OCI-LY1 (cell line): ENCODE measurements around the gene TXNRD1.

Source experiments
- H2AFZ ChIP-seq: fragments of 200-600 bp; sonication (generic), shearing (Covaris generic); 2 replicates; pipeline ENCODE4 v1.6.0; 2014; ENCODE audit warnings: antibody characterized with exemption, mild to moderate bottlenecking, low read length
- H3F3A ChIP-seq: fragments of 200-600 bp; sonication (generic), shearing (Covaris generic); 2 replicates; pipeline ENCODE4 v1.6.0; 2014; ENCODE audit warnings: mild to moderate bottlenecking, antibody characterized with exemption, low read length, moderate library complexity; ENCODE audit not compliant: insufficient read depth
- H3K27ac ChIP-seq: fragments of 200-600 bp; sonication (generic); 2 replicates; pipeline ENCODE4 v1.5.1; 2014; ENCODE audit warnings: low read length, mixed run types, mild to moderate bottlenecking, low read depth; ENCODE audit not compliant: poor library complexity, severe bottlenecking
- H3K27me3 ChIP-seq: fragments of 200-600 bp; sonication (generic); 2 replicates; pipeline ENCODE4 v1.6.0; 2014; ENCODE audit warnings: antibody characterized with exemption, mild to moderate bottlenecking, low read length, moderate library complexity; ENCODE audit not compliant: insufficient read depth
- H3K36me3 ChIP-seq: fragments of 200-600 bp; sonication (generic); 2 replicates; pipeline ENCODE4 v1.6.1; 2014; ENCODE audit warnings: mild to moderate bottlenecking, antibody characterized with exemption, low read length, moderate library complexity, mixed read lengths; ENCODE audit not compliant: insufficient read depth
- H3K4me1 ChIP-seq: fragments of 200-600 bp; sonication (generic); 2 replicates; pipeline ENCODE4 v1.5.1; 2014; ENCODE audit warnings: mild to moderate bottlenecking, low read length, moderate library complexity; ENCODE audit not compliant: insufficient read depth, severe bottlenecking
- H3K4me2 ChIP-seq: fragments of 200-600 bp; sonication (generic), shearing (Covaris generic); 2 replicates; pipeline ENCODE4 v1.6.1; 2014; ENCODE audit warnings: low read length
- H3K4me3 ChIP-seq: fragments of 200-600 bp; sonication (generic); 2 replicates; pipeline ENCODE4 v1.5.1; 2014; ENCODE audit warnings: low read length, low read depth, mild to moderate bottlenecking, mixed read lengths; ENCODE audit not compliant: poor library complexity, severe bottlenecking
- H3K79me2 ChIP-seq: fragments of 200-600 bp; shearing (Covaris generic); 2 replicates; pipeline ENCODE4 v1.6.1; 2016; ENCODE audit warnings: mixed run types, low read length, mixed read lengths; ENCODE audit not compliant: insufficient read depth
- H3K9ac ChIP-seq: fragments of 200-600 bp; sonication (generic), shearing (Covaris generic); 2 replicates; pipeline ENCODE4 v1.6.1; 2014; ENCODE audit warnings: mild to moderate bottlenecking, low read length, mixed read lengths
- H3K9me2 ChIP-seq: fragments of 200-600 bp; sonication (generic), shearing (Covaris generic); 2 replicates; pipeline ENCODE4 v1.6.1; 2014; ENCODE audit warnings: low read depth, mild to moderate bottlenecking, low read length, mixed read lengths
- H3K9me3 ChIP-seq: fragments of 200-600 bp; shearing (Covaris generic); 2 replicates; pipeline ENCODE4 v1.6.1; 2014; ENCODE audit warnings: low read length, mixed read lengths
- H4K20me1 ChIP-seq: fragments of 200-600 bp; sonication (generic), shearing (Covaris generic); 2 replicates; pipeline ENCODE4 v1.6.0; 2016; ENCODE audit warnings: mild to moderate bottlenecking, low read length; ENCODE audit not compliant: insufficient read depth
- EZH2 ChIP-seq: fragments of 200-600 bp; sonication (generic), shearing (Covaris generic); IDR thresholded peaks from 2 replicates; pipeline ENCODE4 v1.8.0; 2017; ENCODE audit warnings: borderline replicate concordance, mixed run types, mild to moderate bottlenecking, antibody characterized with exemption, low read length, moderate library complexity, mixed read lengths
- TF ChIP-seq, protein P1 (sequence below): fragments of 200-600 bp; sonication (generic), shearing (Covaris generic); IDR thresholded peaks from 2 replicates; pipeline ENCODE4 v1.5.1; 2017; ENCODE audit warnings: mild to moderate bottlenecking, antibody characterized with exemption, low read length, moderate library complexity, mixed read lengths

TXNRD1 gene

DNA sequence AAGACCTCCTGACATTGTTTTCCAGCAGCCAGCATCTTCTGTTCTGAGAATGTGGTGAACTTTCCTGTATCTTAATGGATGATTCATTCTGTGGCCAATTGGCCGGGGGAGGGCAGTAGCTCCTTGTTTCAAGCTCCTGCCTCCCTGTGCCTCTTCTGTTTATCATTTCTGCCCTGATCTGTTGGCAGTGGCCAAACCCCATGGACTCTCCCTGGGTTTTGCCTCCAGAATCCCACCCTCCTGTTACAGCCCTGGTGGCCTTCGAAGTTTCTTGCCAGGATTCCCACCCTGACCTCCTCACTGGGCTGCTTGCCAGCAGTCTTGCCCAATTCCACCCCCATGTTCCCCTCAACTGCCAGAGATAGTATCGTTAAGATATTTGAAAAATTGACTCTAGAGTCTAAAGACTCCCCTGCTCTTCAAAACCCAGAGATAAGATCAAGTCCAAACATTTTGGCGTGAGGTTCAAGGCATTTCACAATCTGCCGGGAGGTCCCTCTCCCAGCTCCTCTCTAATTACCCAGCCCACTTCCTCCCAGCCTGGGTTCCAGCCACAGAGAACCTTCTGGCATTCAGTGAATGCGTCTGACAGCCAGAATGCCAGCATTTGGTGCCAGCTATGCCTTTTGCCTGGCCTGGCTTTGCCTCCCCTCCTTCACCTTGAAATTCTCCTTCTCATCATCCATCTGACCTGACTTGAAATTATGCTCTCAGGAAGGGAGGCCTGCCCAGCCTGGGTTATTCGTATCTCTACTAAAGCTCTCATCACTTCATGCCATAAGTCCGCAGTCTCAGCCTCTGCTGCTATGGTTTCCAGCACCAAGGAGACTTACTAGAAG lies 37.7 kb upstream of the TXNRD1 start:
- Histone ChIP-seq H3K9me3 (no peaks in the 10 kb centered on the region), H3K27me3 (no peaks in the 10 kb centered on the region), H3F3A (no peaks in the 10 kb centered on the region), H3K9ac (no peak overlapping the region), H3K4me3 (no peak overlapping the region), H3K27ac (no peak overlapping the region), H3K9me2 (no peaks in the 10 kb centered on the region), H3K4me1 (no peaks in the 10 kb centered on the region), H3K79me2 (no peaks in the 10 kb centered on the region), H4K20me1 (no peaks in the 10 kb centered on the region), H3K4me2 (no peak overlapping the region), H3K36me3 (no peaks in the 10 kb centered on the region), H2AFZ (no peak overlapping the region)
- TF ChIP-seq, protein P1, sequence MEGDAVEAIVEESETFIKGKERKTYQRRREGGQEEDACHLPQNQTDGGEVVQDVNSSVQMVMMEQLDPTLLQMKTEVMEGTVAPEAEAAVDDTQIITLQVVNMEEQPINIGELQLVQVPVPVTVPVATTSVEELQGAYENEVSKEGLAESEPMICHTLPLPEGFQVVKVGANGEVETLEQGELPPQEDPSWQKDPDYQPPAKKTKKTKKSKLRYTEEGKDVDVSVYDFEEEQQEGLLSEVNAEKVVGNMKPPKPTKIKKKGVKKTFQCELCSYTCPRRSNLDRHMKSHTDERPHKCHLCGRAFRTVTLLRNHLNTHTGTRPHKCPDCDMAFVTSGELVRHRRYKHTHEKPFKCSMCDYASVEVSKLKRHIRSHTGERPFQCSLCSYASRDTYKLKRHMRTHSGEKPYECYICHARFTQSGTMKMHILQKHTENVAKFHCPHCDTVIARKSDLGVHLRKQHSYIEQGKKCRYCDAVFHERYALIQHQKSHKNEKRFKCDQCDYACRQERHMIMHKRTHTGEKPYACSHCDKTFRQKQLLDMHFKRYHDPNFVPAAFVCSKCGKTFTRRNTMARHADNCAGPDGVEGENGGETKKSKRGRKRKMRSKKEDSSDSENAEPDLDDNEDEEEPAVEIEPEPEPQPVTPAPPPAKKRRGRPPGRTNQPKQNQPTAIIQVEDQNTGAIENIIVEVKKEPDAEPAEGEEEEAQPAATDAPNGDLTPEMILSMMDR: no peak
- no peak for TF ChIP-seq EZH2

DNA sequence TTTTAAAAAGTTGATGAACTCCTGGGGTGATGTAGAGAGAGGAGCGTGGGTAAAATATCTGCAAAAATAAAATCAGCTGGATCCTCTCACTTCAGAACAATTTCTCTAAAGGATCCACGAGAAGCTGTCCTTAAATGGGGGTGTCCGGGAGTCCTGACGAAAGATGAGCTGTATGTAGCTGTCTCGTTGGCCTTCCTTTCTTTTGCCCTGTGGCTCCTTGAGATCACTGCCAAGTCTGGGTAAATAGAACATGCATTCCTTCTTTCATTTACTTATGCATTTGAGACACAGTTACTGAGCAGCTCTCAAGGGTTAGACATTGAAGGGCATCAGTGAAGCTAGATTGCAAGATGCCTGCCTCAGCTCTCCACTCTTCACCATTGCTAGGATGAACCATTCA lies 35.2 kb upstream of the TXNRD1 start:
- Histone ChIP-seq H3K9me2 (no peaks in the 10 kb centered on the region), H4K20me1 (no peaks in the 10 kb centered on the region), H3K9me3 (no peaks in the 10 kb centered on the region), H3K4me1 (no peaks in the 10 kb centered on the region), H3K27me3 (no peaks in the 10 kb centered on the region), H3K4me2 (no peak overlapping the region), H3F3A (no peaks in the 10 kb centered on the region), H3K36me3 (no peaks in the 10 kb centered on the region), H2AFZ (no peak overlapping the region), H3K79me2 (no peaks in the 10 kb centered on the region), H3K27ac (no peak overlapping the region), H3K9ac (no peak overlapping the region), H3K4me3 (no peak overlapping the region)
- TF ChIP-seq, protein P1: no peak

DNA sequence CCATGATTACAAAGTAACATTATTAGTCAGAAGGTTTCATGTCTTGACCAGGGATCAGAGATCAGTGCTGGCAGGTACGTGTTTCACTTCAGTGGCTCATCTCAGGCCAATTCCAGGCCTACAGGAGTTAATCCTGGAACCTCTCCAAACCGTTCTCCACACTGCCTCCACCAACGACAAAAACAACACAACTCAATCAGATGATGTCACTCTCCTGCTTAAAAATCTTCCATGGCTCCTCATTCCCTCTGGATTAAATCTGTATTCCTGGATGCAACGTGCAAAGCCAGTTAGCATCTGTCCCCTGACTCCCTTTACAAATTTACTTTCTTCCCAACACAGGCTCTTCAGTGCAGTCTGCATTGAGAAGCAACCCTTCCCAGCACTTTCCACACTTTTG lies 34.3 kb upstream of the TXNRD1 start:
- Histone ChIP-seq H3K79me2 (no peaks in the 10 kb centered on the region), H4K20me1 (no peaks in the 10 kb centered on the region), H3K9me3 (no peaks in the 10 kb centered on the region), H3K9ac (no peak overlapping the region), H3K27ac (no peak overlapping the region), H3K36me3 (no peaks in the 10 kb centered on the region), H3K9me2 (no peaks in the 10 kb centered on the region), H3K4me3 (no peak overlapping the region), H2AFZ (no peak overlapping the region), H3K27me3 (no peaks in the 10 kb centered on the region), H3F3A (no peaks in the 10 kb centered on the region), H3K4me1 (no peaks in the 10 kb centered on the region), H3K4me2 (no peak overlapping the region)
- TF ChIP-seq EZH2: no peak
- TF ChIP-seq, protein P1: no peak
